Measurements from ENCODE around the gene BORCS5.

Gene BORCS5

GRCh38 chr12:12460935-12461922, 104.4 kb downstream of the BORCS5 start:
- Histone ChIP-seq H3K27ac (replicated peaks) (no peak overlapping the region), H3K27me3 (ENCODE audit: insufficient read depth, poor library complexity, severe bottlenecking) (no peaks in the 10 kb centered on the region), H3K4me3 (replicated peaks; ENCODE audit: insufficient read depth, low read length) (no peak overlapping the region)
- no peak for DNase-seq (ENCODE audit: low read depth in 1 of 2, low spot score in 1 of 2)
- TF ChIP-seq POLR2AphosphoS5 (IDR thresholded peaks at IDR 0.05; ENCODE audit: low read depth), result no peak

DNA sequence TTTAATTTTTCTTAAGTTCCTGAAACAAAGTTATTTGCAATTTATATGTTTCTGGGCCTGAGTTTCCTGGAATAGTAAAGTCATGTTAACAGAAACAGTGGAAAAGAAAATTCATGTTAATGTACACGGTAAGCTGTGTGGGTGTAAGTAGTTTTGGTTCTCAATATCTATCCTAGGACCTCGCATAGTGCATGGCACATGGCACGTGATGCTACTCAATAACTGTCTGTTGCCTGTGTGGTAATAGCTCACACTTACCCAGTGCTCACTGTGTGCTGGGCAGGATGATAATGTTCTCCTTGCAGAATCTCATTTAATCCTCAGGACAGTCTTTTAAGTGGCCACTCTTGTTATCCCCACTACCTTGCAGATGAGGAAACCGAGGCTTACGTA, 105.0 kb downstream of the BORCS5 start:
- Histone ChIP-seq H3K4me3 (replicated peaks; ENCODE audit: insufficient read depth, low read length) (no peak overlapping the region), H3K27ac (replicated peaks) (no peak overlapping the region), H3K27me3 (ENCODE audit: insufficient read depth, poor library complexity, severe bottlenecking) (no peaks in the 10 kb centered on the region)
- TF ChIP-seq CTCF (IDR thresholded peaks at IDR 0.05; ENCODE audit: insufficient read depth, low read length), result no peak
- TF ChIP-seq POLR2AphosphoS5 (IDR thresholded peaks at IDR 0.05; ENCODE audit: low read depth), result no peak
- TF ChIP-seq, protein P1, sequence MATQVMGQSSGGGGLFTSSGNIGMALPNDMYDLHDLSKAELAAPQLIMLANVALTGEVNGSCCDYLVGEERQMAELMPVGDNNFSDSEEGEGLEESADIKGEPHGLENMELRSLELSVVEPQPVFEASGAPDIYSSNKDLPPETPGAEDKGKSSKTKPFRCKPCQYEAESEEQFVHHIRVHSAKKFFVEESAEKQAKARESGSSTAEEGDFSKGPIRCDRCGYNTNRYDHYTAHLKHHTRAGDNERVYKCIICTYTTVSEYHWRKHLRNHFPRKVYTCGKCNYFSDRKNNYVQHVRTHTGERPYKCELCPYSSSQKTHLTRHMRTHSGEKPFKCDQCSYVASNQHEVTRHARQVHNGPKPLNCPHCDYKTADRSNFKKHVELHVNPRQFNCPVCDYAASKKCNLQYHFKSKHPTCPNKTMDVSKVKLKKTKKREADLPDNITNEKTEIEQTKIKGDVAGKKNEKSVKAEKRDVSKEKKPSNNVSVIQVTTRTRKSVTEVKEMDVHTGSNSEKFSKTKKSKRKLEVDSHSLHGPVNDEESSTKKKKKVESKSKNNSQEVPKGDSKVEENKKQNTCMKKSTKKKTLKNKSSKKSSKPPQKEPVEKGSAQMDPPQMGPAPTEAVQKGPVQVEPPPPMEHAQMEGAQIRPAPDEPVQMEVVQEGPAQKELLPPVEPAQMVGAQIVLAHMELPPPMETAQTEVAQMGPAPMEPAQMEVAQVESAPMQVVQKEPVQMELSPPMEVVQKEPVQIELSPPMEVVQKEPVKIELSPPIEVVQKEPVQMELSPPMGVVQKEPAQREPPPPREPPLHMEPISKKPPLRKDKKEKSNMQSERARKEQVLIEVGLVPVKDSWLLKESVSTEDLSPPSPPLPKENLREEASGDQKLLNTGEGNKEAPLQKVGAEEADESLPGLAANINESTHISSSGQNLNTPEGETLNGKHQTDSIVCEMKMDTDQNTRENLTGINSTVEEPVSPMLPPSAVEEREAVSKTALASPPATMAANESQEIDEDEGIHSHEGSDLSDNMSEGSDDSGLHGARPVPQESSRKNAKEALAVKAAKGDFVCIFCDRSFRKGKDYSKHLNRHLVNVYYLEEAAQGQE (IDR thresholded peaks at IDR 0.05; ENCODE audit: insufficient replicate concordance, low read depth), result no peak
- TF ChIP-seq SPI1 (IDR thresholded peaks at IDR 0.05; ENCODE audit: borderline replicate concordance, low read depth), result no peak
- no peak for TF ChIP-seq GABPA (IDR thresholded peaks at IDR 0.05; ENCODE audit: low read depth)
- no peak for DNase-seq (ENCODE audit: low read depth in 1 of 2, low spot score in 1 of 2)

GRCh38 chr12:12465522-12465921, 108.6 kb downstream of the BORCS5 start:
- Histone ChIP-seq H3K27me3 (ENCODE audit: insufficient read depth, poor library complexity, severe bottlenecking) (no peaks in the 10 kb centered on the region), H3K4me3 (replicated peaks; ENCODE audit: insufficient read depth, low read length) (no peak overlapping the region), H3K27ac (replicated peaks) (peak overlapping the region; percentile 18; the same call in 1 of the 2 replicates)
- no peak for DNase-seq (ENCODE audit: low read depth in 1 of 2, low spot score in 1 of 2)
- TF ChIP-seq POLR2AphosphoS5 (IDR thresholded peaks at IDR 0.05; ENCODE audit: low read depth) (no peak), SPI1 (IDR thresholded peaks at IDR 0.05; ENCODE audit: borderline replicate concordance, low read depth) (no peak), CTCF (IDR thresholded peaks at IDR 0.05; ENCODE audit: insufficient read depth, low read length) (no peak)

DNA sequence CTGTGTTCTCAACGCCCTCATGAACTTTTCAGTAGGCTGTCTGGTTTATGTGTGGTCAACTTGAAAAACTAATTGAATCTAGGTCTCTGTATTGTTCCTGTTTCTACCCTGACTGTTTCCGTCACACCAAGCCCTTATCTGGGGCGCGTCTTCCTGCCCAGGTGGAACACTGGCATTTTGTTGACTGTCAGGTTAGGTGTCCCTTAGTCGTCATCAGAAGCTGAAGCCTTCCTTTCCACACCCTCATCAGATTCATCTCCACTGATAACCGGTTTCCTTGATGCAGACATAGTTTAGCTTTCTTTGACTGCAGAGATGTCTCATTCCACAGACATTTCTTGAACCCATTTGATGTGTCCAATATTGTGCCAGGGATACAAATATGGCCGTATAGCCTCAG, 109.3 kb downstream of the BORCS5 start:
- Histone ChIP-seq H3K27me3 (ENCODE audit: insufficient read depth, poor library complexity, severe bottlenecking) (no peaks in the 10 kb centered on the region), H3K4me3 (replicated peaks; ENCODE audit: insufficient read depth, low read length) (no peak overlapping the region), H3K27ac (replicated peaks) (peak overlapping the region; percentile 83)
- no peak for TF ChIP-seq POLR2AphosphoS5 (IDR thresholded peaks at IDR 0.05; ENCODE audit: low read depth)
- no peak for TF ChIP-seq CTCF (IDR thresholded peaks at IDR 0.05; ENCODE audit: insufficient read depth, low read length)
- no peak for TF ChIP-seq GABPA (IDR thresholded peaks at IDR 0.05; ENCODE audit: low read depth)
- TF ChIP-seq, protein P1 (IDR thresholded peaks at IDR 0.05; ENCODE audit: insufficient replicate concordance, low read depth), result no peak
- no peak for TF ChIP-seq SPI1 (IDR thresholded peaks at IDR 0.05; ENCODE audit: borderline replicate concordance, low read depth)
- peak in 1 of 2 experiments; percentile 32 for DNase-seq (ENCODE audit: low read depth in 1 of 2, low spot score in 1 of 2)

All from HL-60 (cell line).